ENCODE data around the gene DGCR8.

DGCR8 gene

DNA sequence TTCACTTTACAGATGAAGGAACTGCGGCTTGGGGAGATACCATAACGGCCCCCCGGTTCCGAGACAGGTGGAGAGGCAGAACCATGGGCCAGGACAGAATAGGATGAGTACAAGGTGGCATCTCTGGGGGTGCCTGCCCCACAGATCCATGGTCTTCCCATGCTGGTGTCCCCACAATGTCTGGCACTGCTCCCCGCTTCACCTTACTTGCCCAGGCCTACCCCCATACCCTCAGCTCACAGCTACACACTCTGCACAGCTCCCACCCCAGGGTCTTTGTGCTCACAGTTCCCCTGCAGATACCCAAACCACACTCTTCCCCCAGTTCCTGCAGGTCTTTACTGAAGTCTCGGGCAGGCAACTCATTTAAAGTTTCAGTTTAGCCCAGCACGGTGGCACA, 11.4 kb upstream of the DGCR8 start:
- DNase-seq: no peak

DNA sequence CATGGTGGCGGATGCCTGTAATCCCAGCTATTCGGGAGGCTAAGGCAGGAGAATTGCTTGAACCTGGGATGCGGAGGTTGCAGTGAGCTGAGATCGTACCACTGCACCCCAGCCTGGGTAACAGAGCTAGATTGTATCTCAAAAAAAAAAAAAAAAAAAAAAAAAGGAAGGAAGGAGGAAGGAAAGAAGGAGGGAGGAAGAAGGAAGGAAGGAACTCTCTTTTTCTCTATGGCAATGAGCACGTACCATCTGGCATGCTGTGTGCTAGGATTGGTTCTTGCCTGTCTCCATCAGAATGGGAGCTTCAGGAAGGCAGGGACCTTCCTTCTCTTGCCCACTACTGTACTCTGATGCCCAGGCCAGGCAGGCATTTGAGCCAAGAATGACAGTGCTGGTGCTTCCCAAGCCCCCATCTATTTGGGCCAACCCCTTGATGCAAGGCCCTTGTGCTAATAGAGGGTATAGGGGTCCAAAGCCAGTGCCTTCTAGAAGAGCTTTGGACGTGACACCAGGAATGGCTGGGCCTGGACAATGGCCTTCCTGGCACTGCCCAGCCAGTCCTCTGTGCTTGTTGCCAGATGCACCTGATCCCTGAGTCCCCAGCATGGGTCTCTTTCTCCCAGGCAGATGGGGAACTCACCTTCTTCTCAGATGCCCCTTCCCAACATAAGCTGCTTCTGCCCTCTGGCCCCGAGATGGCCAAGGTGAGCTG, 10.6 kb upstream of the DGCR8 start:
- DNase-seq: no peak

DNA sequence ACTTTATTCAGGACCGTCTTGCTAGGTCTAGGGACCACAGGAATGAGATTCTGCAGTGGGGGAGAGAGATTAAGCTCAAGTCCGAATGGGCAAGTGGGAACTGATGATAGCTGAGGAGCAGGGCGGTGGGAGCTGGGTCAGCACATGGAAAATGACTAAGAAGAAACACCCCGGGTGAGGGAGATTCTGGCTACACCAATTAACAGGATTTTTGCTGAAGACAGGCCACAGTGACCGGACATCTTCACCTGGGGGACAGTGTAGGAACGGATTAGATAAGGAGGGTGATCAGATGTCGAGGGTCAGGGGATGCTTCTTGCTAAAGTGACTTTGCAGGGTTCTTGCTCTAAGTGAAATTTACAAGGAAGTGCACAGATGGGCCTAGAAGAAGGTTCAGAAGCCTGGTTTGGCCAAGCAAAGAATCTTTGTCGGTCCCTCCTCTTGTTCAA, 8.5 kb upstream of the DGCR8 start:
- no peak for DNase-seq

DNA sequence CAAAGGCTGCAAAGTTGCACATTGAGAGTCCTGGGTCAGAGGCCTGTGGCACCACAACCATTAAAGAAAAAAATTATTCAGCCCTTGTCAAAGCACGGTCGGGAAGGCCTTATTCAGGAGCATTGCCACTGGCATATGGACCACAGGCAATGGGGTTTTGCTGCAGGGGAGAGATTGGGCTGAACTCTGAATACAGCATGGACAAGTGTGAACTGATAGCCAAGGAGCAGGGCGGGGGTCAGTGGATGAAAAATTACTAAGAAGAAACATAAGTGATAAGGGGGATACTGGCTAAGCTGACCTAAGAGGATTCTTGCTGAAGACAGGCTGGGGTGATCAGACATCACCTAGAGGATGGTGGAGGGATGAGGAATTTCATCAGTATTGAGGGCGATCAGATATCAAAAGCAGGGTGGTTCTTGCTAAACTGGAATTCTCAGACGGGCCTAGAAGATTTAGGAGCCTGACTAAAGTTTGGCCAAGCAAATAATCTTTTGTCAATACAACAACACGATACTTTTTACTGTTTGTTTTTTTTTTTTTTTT, 3.3 kb upstream of the DGCR8 start:
- no peak for DNase-seq

DNA sequence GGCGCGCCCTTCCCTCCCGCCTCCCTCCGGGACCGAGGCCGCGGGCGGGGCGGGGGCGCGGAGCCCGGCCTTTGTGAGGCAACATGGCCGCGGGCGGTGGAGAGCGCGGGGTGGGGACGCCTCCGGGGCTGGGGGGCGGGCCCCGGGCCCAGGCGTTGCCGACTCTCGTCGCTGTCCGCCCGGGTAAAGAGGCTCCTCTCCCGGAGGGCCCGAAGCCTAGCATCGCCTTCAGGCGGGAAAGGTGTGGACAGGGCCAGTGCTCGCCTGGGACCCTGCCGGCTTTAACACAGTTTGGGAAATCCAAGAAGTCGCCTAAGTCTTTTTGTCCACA, 369 bp downstream of the DGCR8 start:
- no peak for DNase-seq

DNA sequence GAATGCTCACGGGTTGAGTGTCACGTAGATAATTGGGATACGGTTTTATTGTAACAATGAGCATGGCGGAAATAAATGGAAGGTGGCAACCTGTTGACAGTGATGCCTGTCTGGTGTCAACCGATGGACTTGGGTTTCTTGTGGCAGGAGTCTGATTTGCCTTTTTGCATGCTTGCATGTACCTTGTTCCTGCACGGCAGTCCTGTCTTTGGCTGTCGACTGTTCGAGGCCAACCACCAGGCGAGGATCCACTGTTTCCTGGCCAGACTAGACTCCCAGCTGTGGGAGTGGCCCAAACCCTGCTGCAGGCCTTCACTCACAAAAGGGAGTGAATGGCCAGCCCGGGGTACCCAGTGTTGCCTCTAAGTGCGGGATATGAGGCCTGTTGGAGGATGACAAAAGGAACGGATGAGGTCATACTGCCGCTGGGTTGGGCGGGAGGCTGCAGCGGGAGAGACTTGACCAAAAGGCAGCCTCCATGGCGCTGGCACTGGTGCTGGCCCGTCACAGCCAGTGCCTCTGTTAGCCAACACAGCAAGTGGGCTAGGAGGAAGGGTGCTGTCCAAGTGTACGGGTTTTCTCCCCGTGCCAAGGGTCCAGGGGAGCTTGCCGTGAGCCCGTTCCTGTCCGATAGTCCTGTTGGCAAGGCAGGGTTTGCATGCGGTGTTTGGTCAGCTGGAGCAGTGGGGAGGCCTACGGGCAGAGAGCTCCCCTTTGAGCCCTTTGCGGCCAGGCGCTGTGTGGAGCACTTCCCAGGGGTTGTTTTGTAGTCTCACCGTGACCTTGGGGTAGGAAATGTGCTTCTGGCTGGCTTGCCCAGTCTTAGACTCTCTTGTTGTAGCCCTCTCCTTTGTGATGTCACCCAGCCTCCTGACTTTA, 974 bp downstream of the DGCR8 start:
- DNase-seq: no peak

DNA sequence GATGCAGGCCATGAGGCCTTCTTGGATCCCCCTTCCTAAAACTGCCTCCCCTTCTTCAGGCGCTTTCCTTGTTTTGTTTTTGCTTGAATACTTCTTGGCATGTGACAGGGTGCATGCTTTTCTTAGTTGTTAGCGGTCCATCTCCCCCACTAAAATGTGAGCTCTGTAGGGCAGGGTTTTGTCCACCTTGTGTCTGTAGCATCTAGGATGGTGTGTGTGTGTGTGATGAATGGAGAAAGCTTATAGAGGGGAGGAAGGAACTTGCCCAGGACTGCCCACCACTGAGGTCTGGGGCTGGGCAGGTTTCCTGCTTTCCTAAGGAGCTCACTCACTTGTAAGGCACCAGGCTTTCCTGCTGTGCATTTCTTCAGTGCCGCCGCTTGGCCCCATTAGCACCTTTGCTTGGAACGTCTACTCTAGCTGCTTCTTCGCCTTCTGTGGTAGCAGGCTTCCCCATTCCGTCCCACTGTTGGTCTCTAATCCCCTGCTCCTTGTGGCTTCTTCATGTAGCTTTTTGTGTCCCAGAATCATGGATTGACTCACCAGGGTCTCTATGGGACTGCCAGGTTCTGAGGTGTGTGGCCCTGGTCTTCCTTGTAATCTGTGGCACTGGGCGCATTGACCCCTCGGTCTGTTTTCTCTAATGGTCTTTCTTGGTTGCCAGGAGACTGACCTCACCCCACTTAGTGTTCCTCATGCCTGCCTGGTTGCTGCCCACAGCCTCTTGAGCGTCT, 3.3 kb downstream of the DGCR8 start:
- DNase-seq: no peak

DNA sequence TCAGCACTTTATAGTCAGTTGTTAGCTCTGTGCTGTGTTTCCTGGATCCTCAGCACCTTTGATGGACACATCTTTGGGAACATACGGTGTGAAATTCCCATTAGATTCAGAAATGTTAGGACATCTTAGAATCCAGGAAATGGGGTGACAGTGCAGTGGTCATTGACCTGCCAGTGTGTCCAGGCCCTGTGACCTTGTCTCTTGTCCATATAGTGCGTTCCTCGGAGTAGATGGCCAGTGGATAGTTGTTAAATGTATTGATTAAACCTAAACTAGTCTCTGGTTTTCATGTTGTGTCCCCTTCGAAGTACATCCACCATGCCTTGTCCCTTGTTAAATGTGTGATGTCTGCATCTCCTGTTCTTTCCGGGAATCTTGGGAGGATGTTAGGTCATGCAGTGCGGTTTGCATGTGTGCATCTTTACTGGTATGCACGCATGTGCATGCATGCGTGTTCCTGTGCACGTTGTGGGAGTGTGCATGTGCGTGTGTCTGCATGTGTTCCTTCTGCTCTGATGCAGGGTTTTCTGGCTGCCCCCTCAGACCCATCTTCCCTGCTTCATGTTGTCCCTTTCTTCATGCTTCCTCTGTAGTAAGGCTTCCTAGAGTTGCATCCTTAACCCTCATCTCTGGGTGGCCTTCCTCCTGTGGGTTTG, 4.0 kb downstream of the DGCR8 start:
- no peak for DNase-seq

DNA sequence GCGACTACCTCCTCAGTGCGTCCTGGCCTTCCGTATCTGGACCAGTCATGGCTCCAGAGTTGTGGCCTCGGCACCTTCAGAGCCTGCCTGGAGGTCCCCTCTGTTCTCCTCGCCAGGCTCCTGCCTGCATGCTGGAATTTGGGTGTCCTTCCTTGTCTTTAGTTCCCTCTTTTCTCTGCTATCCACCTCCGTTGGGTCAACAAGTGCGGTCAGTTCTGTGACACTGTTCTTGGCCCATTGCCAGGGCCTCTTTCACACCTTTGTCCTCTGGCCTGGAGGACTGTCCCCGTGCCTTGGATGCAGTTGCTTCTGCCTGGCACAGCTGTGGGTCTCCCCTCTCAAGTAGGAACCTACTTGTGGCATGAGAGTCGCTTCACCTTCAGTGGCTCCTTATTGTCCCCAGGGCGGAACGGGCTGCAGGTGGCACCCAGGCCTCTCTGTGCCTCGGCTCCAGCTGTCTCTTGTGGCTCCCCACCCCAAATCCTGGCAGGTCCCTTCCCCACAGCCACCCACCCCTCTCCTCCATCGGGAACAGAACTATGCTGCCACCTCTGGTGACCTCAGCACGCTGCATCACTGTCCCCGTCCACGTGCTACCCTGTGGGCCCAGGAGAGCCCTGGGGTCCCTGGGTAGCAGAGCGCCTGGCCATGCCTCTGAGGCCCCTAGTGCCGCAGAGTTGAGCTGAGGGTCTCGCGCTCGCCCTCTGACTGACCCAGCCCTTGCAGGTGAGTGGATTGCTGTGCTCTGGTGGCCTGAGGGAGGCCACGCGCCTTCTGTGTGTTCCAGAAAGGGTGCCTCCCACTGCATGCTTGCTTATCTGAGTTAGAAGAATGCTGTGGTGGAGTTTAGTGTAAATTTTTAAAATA, 4.7 kb downstream of the DGCR8 start:
- no peak for DNase-seq

DNA sequence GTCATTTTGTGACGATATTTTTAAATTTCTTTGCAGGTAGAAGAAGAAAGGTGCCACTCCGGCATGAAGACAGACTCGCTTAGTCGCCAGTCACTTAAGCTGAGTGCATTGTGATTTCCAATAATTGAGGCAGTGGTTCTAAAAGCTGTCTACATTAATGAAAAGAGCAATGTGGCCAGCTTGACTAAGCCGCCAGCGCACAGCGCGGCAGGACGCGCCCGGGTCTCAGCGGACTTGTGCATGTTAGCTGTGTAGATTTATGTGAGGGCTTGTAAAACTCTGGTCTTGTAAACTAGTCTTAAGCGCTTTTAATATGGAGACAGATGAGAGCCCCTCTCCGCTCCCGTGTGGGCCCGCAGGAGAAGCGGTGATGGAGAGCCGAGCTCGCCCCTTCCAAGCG, 5.6 kb downstream of the DGCR8 start:
- no peak for DNase-seq

DNA sequence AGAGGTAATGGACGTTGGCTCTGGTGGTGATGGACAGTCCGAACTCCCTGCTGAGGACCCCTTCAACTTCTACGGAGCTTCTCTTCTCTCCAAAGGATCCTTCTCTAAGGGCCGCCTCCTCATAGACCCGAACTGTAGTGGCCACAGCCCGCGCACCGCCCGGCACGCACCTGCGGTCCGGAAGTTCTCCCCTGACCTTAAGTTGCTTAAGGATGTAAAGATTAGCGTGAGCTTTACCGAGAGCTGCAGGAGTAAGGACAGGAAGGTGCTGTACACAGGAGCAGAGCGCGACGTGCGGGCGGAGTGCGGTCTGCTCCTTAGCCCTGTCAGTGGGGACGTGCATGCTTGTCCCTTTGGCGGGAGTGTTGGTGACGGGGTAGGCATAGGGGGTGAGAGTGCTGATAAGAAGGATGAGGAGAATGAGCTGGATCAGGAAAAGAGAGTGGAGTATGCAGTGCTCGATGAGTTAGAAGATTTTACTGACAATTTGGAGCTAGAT, 6.1 kb downstream of the DGCR8 start:
- no peak for DNase-seq

DNA sequence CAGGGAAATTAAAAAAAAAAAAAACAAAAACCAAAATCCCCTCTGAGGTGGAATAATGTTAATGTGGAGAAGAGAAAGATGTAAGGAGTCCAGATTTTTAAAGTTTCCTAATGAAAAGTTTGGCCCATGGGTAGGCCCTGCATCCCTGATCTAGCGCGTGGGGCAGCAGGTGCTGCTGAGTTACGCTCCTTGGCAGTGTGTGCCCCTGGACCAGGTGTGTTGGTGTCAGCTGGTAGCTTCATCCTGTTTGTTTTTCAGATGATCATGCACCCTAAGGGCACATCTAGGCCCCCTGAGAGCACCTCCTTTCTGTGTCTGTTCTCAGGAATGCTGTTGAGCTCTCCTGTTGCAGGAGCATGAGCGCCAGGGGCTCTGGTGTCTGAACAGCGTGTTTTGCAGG, 6.7 kb downstream of the DGCR8 start:
- DNase-seq: no peak

DNA sequence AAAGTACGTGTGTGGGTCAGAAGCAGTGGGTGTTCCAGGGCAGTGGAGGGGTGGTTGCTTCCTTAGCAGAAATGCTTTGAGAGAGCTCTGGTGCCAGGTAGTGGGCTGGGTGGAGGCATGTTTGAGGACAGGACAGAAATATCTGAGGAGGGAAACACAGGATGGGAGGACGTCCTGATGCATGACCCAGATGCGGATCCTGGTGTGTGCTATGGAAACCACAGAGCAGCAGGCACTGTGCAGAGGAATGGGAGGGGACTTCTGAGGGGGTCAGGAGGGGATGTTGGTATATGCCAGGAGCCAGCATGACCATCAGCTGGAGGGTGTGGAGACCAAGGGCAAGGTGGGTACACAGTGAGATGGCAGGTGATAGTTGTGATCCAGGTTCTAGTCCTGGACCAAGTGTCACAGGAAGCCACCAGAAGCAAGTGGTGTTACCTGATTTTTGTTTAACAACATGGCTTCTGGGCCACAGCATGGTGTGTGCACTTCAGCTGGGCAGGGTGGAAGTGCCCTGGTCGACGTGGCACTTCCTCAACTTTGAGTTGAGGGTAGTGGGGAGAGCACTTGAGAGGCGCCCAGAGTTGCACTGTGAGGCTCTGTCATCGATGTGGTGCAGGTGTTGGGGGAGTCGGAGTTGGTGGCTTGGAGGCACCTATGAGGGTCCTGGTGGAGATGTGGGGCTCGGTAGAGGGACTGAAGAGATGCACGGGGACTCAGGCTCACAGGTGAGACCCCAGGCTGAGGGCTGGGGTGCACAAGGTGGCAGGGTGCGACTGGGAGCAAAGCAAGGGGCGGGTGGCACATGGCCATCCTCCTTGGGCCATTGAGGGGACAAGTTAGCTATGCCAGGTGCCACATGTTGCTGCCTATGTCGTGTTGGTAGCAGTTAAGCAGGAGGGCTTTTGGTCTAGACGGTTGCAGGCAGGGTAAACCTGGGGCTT, 7.5 kb downstream of the DGCR8 start:
- DNase-seq: no peak

DNA sequence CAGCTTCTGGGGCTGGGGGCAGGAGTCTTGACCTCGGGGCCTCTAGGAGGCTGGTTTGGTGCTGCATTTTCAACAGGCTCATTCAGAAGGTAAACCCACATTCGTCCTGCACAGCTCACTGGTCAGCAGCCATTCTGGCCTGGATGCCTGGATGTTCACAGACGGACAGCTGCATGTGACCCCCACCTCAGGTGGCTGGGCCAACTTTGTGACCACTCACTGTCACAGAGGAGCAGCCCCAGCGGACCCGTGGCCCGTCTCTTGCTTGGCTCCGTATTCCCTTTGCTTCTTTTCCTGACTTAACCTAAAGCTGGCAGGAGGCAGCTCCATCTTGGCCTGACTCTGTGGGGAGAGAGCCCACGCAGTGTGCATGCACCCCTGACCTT, 8.2 kb downstream of the DGCR8 start:
- DNase-seq: no peak

DNA sequence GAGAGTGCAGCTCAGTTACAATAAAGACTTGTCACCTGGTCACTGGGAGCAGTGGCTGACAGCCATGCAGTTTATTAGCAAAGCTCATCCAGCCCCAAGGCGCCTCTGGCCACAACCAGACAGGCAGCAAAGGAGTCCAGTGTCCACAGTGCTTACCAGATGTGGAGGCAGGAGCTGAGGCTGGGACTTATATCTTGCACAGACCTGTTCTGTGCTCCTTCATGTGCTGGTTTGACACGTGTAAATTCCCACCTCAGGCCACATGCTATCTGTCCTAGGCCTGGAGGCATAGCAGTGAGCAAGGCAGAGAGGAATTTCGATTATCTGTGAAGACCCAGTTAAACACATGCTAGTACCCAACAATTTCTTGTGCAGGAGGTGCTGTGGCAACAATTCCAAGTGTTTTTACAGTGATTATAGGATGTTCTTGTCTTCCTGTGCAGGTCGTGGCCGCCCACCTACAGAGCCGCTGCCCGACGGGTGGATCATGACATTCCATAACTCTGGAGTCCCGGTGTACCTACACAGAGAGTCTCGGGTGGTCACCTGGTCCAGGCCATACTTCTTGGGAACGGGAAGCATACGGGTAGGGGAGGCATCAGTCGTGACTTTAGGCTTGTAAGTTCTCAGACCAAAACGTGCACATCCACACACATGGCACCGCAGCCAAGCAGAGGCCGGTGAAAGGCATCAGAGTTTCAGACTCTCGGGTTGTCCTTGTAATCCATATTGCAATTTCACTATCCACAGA, 9.4 kb downstream of the DGCR8 start:
- DNase-seq: no peak

DNA sequence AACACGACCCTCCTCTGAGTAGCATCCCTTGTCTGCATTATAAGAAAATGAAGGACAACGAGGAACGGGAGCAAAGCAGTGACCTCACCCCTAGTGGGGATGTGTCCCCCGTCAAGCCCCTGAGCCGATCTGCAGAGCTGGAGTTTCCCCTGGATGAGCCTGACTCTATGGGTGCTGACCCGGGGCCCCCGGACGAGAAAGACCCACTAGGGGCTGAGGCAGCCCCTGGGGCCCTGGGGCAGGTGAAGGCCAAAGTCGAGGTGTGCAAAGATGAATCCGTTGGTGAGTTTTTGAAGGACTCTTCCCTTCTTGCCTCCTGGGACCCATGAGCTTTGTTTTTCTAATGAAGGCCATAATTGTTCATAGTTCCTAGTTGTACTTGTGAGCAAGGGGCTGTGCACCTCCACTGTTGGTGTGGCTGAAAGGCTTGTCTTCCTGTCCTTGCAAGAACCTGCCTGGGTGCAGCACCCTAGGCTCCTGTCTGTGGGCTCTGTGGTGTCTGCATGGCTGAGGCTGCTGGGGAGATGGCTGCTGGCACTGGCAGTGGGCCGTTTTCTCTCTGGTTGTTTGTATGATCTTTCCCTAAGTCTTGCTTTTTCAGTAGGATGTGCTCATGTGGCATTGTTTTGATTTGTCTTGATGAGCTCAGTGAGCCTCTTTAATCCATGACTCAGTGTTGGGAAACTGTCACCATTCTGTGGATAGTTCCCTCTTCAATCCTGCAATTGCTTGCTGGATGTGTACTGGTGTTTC, 10.1 kb downstream of the DGCR8 start:
- no peak for DNase-seq

DNA sequence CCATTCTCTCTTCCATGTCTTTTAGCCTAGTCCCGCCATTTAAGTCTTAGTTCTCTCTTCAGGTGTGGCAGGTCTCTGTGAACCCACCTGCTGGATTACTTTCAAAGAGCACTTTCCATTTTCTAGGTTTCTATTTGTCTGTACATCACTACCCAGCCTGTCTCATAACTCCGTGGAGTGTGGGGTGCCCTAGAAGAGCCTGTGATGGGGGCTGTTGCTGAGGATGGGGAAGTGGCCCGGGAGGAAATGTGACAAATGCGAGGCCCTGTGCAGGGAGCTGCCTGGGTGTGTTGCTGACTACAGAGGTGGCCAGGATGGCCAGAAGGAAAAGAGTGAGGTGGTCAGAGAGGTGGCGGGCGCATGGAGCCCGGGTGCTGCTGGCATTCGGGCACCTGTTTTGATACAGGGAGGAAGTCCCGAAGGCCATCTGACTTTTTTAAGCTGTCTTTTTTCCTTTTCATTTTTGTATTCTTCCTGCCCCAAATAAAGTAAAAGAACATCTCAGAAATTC, 10.7 kb downstream of the DGCR8 start:
- DNase-seq: no peak

DNA sequence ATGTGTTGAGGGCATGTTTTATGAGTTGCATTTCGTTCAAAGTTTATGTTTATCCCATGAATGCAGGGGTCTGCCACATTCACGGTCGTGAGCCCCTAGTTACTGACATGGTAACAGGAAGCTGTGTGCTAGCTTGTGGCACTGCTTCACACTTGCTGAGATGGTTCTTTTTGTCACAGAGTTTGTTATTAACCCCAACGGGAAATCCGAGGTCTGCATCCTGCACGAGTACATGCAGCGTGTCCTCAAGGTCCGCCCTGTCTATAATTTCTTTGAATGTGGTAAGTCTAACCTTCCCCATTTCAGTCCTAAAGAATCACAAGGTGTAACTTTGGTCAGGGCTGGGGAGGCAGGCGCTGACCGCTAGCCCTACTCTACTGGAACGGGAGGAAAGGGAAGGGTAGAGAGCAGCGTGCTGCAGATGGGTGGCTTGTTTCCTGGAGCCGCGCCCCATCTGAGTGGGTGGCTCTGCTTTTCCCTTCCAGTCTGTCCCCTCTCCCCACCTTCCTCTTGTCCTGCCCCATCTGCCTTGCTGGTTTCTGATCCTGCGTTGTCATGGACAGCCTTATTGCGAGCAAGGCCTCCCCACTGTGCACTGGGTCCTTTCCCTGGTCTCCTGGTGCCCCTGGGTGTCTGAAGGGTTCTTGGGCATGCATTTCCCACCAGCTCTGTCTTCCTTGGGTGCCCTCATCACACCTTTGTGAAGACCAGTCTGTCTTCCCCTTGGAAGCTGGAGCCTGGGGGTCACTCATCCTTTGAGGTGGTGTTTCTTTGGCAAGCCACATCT, 11.8 kb downstream of the DGCR8 start:
- no peak for DNase-seq
